GM12878 (cell line): ENCODE results near the gene ANKRD44. TPM values are rescaled to one million over a fixed set of nuclear protein-coding genes. Genes with fewer than 3 reads are reported as not detected.

Experiments used
- ATAC-seq: fragments of 200-7000 bp; cut with Tn5 transposase; 3 replicates; pipeline ENCODE4 v1.9.1; 2020; ENCODE audit warnings: mild to moderate bottlenecking, moderate library complexity
- BruUV-seq: library from RNA; stranded (reverse); fragments of 400-500 nt; replicated peaks from 2 replicates; lab custom pipeline; 2021; lab: Mats Ljungman, UMichigan
- CTCF ChIA-PET: fragments of 300-600 bp; sonication (Branson Sonifier 250); formaldehyde crosslinking; extraction: SDS; loops from one replicate; lab custom pipeline; 2021; ENCODE audit warnings: inconsistent platforms; lab: Yijun Ruan, JAX
- POLR2A ChIA-PET: fragments of 350-600 bp; formaldehyde crosslinking; extraction: SDS; loops from one replicate; lab custom pipeline; 2021; ENCODE audit warnings: inconsistent platforms; lab: Charles Lee
- RAD21 ChIA-PET: fragments of 300-600 bp; sonication (Branson Sonifier 250); formaldehyde crosslinking; loops from one replicate; lab custom pipeline; 2023; ENCODE audit warnings: antibody characterized with exemption; ENCODE audit not compliant: unreplicated experiment; lab: Charles Lee
- SMC1A ChIA-PET: fragments of 300-600 bp; sonication (Branson Sonifier 250); formaldehyde crosslinking; loops from one replicate; lab custom pipeline; 2023; ENCODE audit not compliant: unreplicated experiment, uncharacterized antibody; lab: Charles Lee
- DNase-seq: peaks from one replicate; pipeline ENCODE4 v3.0.0-alpha.2; 2011; ENCODE audit warnings: low read depth, low spot score
- FAIRE-seq: peaks from 3 replicates; lab custom pipeline; 2011; peaks lifted over from hg19 to GRCh38; lab: Jason Lieb, UNC
- H2AFZ ChIP-seq: 2 replicates; pipeline ENCODE4 v1.6.0; 2011; ENCODE audit warnings: low read depth, low read length, control low read depth; ENCODE audit not compliant: control insufficient read depth
- H3K27ac ChIP-seq: 2 replicates; pipeline ENCODE4 v1.5.1; 2011; ENCODE audit warnings: control low read depth; ENCODE audit not compliant: control insufficient read depth, insufficient read depth
- H3K27me3 ChIP-seq, 2 experiments: replicated peaks in 1 of 2; 2 replicates each; pipeline versions ENCODE4 v1.6.0 to v1.6.1; 2011; ENCODE audit warnings: low read length in 1 of 2; ENCODE audit not compliant: control insufficient read depth in 2 of 2, insufficient read depth in 2 of 2
- H3K36me3 ChIP-seq, 2 experiments: 2 replicates each; pipeline ENCODE4 v1.5.1; 2011; ENCODE audit warnings: low read length in 1 of 2; ENCODE audit not compliant: control insufficient read depth in 2 of 2, insufficient read depth in 2 of 2
- H3K4me1 ChIP-seq: 2 replicates; pipeline ENCODE4 v1.6.1; 2011; ENCODE audit warnings: mild to moderate bottlenecking, low read length, moderate library complexity, mixed read lengths; ENCODE audit not compliant: control insufficient read depth, insufficient read depth
- H3K4me2 ChIP-seq: 2 replicates; pipeline ENCODE4 v1.6.0; 2011; ENCODE audit warnings: control low read depth; ENCODE audit not compliant: control insufficient read depth, insufficient read depth
- H3K4me3 ChIP-seq: fragments of 200-600 bp; sonication (generic); 2 replicates; pipeline ENCODE4 v1.5.1; 2016
- H3K79me2 ChIP-seq: 2 replicates; pipeline ENCODE4 v1.6.0; 2011; ENCODE audit warnings: low read length; ENCODE audit not compliant: control insufficient read depth, insufficient read depth
- H3K9ac ChIP-seq: 2 replicates; pipeline ENCODE4 v1.8.0; 2011; ENCODE audit warnings: low read length, control low read depth, mixed read lengths; ENCODE audit not compliant: control insufficient read depth, insufficient read depth
- H3K9me3 ChIP-seq: replicated peaks from 3 replicates; pipeline ENCODE4 v1.5.1; 2011; ENCODE audit warnings: mild to moderate bottlenecking, low read length; ENCODE audit not compliant: control insufficient read depth, insufficient read depth
- H4K20me1 ChIP-seq: 2 replicates; pipeline ENCODE4 v1.6.0; 2011; ENCODE audit not compliant: control insufficient read depth, insufficient read depth
- ATF2 ChIP-seq: IDR thresholded peaks from 2 replicates; pipeline ENCODE4 v1.6.1; 2012; ENCODE audit warnings: low read length, inconsistent platforms
- HDAC2 ChIP-seq: fragments of 200-600 bp; sonication (generic); IDR thresholded peaks from 2 replicates; pipeline ENCODE4 v1.6.1; 2017
- IKZF2 ChIP-seq, 2 experiments: fragments of 450-650 bp; IDR thresholded peaks; 2 replicates each; pipeline ENCODE4 v1.6.1; 2017; ENCODE audit warnings: mild to moderate bottlenecking in 2 of 2, moderate library complexity in 2 of 2
- IRF5 ChIP-seq: fragments of 450-650 bp; IDR thresholded peaks from 2 replicates; pipeline ENCODE4 v1.6.1; 2017; ENCODE audit warnings: borderline replicate concordance
- MEF2B ChIP-seq: fragments of 450-650 bp; IDR thresholded peaks from 2 replicates; pipeline ENCODE4 v1.6.1; 2018; ENCODE audit warnings: mild to moderate bottlenecking, moderate library complexity; ENCODE audit not compliant: partially characterized antibody, poor library complexity, severe bottlenecking
- MYC ChIP-seq: IDR thresholded peaks from 2 replicates; pipeline ENCODE4 v1.6.1; 2011; ENCODE audit warnings: mild to moderate bottlenecking, low read length, moderate library complexity, inconsistent platforms; ENCODE audit not compliant: insufficient read depth, insufficient replicate concordance, insufficient read length, severe bottlenecking
- RFX5 ChIP-seq: IDR thresholded peaks from 2 replicates; pipeline ENCODE4 v1.6.1; 2011; ENCODE audit warnings: low read depth, low read length, improper control_type of control experiment
- RUNX3 ChIP-seq: IDR thresholded peaks from 2 replicates; pipeline ENCODE4 v1.6.1; 2012; ENCODE audit warnings: low read length, inconsistent platforms
- SIX5 ChIP-seq: IDR thresholded peaks from 2 replicates; pipeline ENCODE4 v1.6.1; 2011; ENCODE audit warnings: mild to moderate bottlenecking, low read depth, low read length, moderate library complexity; ENCODE audit not compliant: severe bottlenecking
- SMAD5 ChIP-seq: IDR thresholded peaks from 2 replicates; pipeline ENCODE4 v1.6.1; 2016; ENCODE audit warnings: antibody characterized with exemption, low read depth
- TCF12 ChIP-seq: IDR thresholded peaks from 2 replicates; pipeline ENCODE4 v1.6.1; 2011; ENCODE audit warnings: low read depth, mild to moderate bottlenecking, low read length
- TCF3 ChIP-seq: IDR thresholded peaks from 2 replicates; pipeline ENCODE4 v1.6.1; 2012; ENCODE audit warnings: low read depth, mild to moderate bottlenecking, low read length, borderline replicate concordance; ENCODE audit not compliant: insufficient read depth
- YY1 ChIP-seq: IDR thresholded peaks from 2 replicates; pipeline ENCODE4 v1.6.1; 2011; ENCODE audit warnings: low read depth, mild to moderate bottlenecking, low read length
- ZNF274 ChIP-seq: IDR thresholded peaks from one replicate; pipeline ENCODE4 v1.8.0; 2011; ENCODE audit not compliant: insufficient read length, insufficient read depth
- ZSCAN29 ChIP-seq: fragments of 450-650 bp; IDR thresholded peaks from 2 replicates; pipeline ENCODE4 v1.6.1; 2017; ENCODE audit warnings: mild to moderate bottlenecking, moderate library complexity
- in situ Hi-C: fragments of 300-500 bp; cut with MboI; formaldehyde crosslinking; loops from 9 replicates; pipeline ENCODE4 v1.14.3; 2018; ENCODE audit warnings: mixed read lengths
- intact Hi-C: fragments of 100-400 bp; cut with micrococcal nuclease; formaldehyde crosslinking; loops from one replicate; pipeline ENCODE4 v1.14.2; 2022; ENCODE audit not compliant: unreplicated experiment
- polyA plus RNA-seq, 11 experiments: library from polyadenylated mRNA; depleted of rRNA in 4 of 11; unstranded in 6 of 11; stranded (reverse) in 5 of 11; fragments of >200 nt; fragmentation: Nextera tagmentation in 4 of 11; fragmentation: Illumina TruSeq in 1 of 11; extraction: Ambion mirVana in 4 of 11; extraction: Trizol in 1 of 11; gene quantifications; 1 replicate in 1 of 11; 2 replicates in 10 of 11; pipeline versions ENCODE4 v1.2.1 to v1.2.3, GENCODE V29; 2011 to 2016; ENCODE audit warnings: inconsistent platforms in 2 of 11, missing spikeins in 2 of 11, low read depth in 1 of 11
- total RNA-seq, 4 experiments: library from RNA; depleted of rRNA in 3 of 4; stranded (reverse); fragments of >200 nt in 3 of 4; fragmentation: Illumina TruSeq in 1 of 4; extraction: Trizol in 1 of 4; gene quantifications; 2 replicates each; pipeline versions ENCODE4 v1.2.1 to v1.2.3, GENCODE V29; 2013 to 2021

Gene ANKRD44
- total and polyA plus RNA-seq, 10 of the 15 experiments (the other 5 are each of a cell fraction or from before 2014, with no cell fraction given), result 19.1 to 99.1 (median 59.6) TPM

- H3K79me2 ChIP-seq, result peaks cover 90% of the 10 kb centered on the region
- no peak overlapping the region for H2AFZ ChIP-seq
- FAIRE-seq (no peak), ATAC-seq (peak; percentile 7; the same call in 1 of the 3 replicates), DNase-seq (no peak)
- ChIA-PET SMC1A (interaction anchor here (0.9 to 3.0 kb wide), 11 partner anchors 8 to 130 kb away, joined by 3 to 9 read pairs (median 4); no protein-coding TSS in a partner anchor), CTCF (interaction anchor here (1.1 to 1.3 kb wide), 2 partner anchors 10 kb away, joined by 5 to 9 read pairs; no protein-coding TSS in a partner anchor), RAD21 (interaction anchor here (0.6 to 1.3 kb wide), 5 partner anchors 8 to 36 kb away, joined by 3 read pairs; no protein-coding TSS in a partner anchor), POLR2A (interaction anchor here (0.6 to 1.9 kb wide), 4 partner anchors 18 to 988 kb away, joined by 3 to 6 read pairs (median 5); no protein-coding TSS in a partner anchor)
- H3K9me3 ChIP-seq, result no peaks in the 10 kb centered on the region
- H3K9ac ChIP-seq, result no peak overlapping the region
- peaks cover 2 to 5% of the 10 kb centered on the region in 2 experiments; a peak in 2 of 4 replicates for H3K36me3 ChIP-seq
- TF ChIP-seq MYC, result no peak
- TF ChIP-seq SIX5, result no peak
- TF ChIP-seq TCF3, result no peak
- no peak for TF ChIP-seq YY1
- no peak for TF ChIP-seq ZSCAN29
- TF ChIP-seq IKZF2 (IDR thresholded peaks at IDR 0.05), result no peak
- TF ChIP-seq RFX5, result no peak
- no peak for TF ChIP-seq MEF2B
- TF ChIP-seq RUNX3, result no peak
- no peak for TF ChIP-seq SMAD5
- no peak for TF ChIP-seq IRF5
- no peak for TF ChIP-seq TCF12
- TF ChIP-seq ZNF274, result no peak
- TF ChIP-seq ATF2, result no peak
- TF ChIP-seq HDAC2, result no peak
- no TSS peak for BruUV-seq
- H3K4me2 ChIP-seq, result no peak overlapping the region
- no peaks in the 10 kb centered on the region for H3K27me3 ChIP-seq
- intact Hi-C loops, result no loop called here
- in situ Hi-C loops, result no loop called here
- H3K27ac ChIP-seq, result peak overlapping the region; percentile 14
- peaks cover 48% of the 10 kb centered on the region for H3K4me1 ChIP-seq
- H4K20me1 ChIP-seq, result no peaks in the 10 kb centered on the region; the same call in 1 of the 2 replicates
- no peak overlapping the region for H3K4me3 ChIP-seq
Observed at GRCh38 chr2:197269815-197270214, 40.8 kb downstream of the ANKRD44 start.
